HuH-7 (cell line): ENCODE results near the gene SYNGR2.
A peak's percentile ranks its signal among the peaks of the same experiment; 100 is the strongest.
"Not testable (repeated sequence)": the region's sequence is repeated elsewhere in the genome, so short reads cannot be mapped to it uniquely, and the experiment has no call there.

ENCODE experiments used
- DNase-seq: peaks from one replicate; pipeline ENCODE4 v3.0.0; 2011; ENCODE audit warnings: low spot score

Gene SYNGR2

GRCh38 chr17:78130090-78130436, 38.3 kb upstream of the SYNGR2 start:
- DNase-seq, result no peak

GRCh38 chr17:78130437-78131101, 37.8 kb upstream of the SYNGR2 start, which contains the start of gene TMC8:
Gene TMC8, plus strand, starts transcription at chr17:78130771. Its CDS starts 818 bp downstream, at chr17:78131589.
- no peak for DNase-seq

GRCh38 chr17:78131172-78132083, 37.0 kb upstream of the SYNGR2 start:
- no peak for DNase-seq

- no peak for DNase-seq
Observed at GRCh38 chr17:78132084-78132676, 36.2 kb upstream of the SYNGR2 start.

GRCh38 chr17:78132767-78133178, 35.6 kb upstream of the SYNGR2 start:
- DNase-seq, result no peak

- no peak for DNase-seq
Observed at GRCh38 chr17:78133179-78133951, 35.0 kb upstream of the SYNGR2 start.

- peak; percentile 95 for DNase-seq
Observed at GRCh38 chr17:78133971-78134898, 34.1 kb upstream of the SYNGR2 start.

- DNase-seq, result no peak
Observed at GRCh38 chr17:78134899-78135385, 33.4 kb upstream of the SYNGR2 start.

- DNase-seq, result no peak
Observed at GRCh38 chr17:78135858-78136500, 32.4 kb upstream of the SYNGR2 start.

GRCh38 chr17:78137392-78138203, 30.8 kb upstream of the SYNGR2 start:
- DNase-seq, result no peak

GRCh38 chr17:78138204-78139060, 29.9 kb upstream of the SYNGR2 start:
- DNase-seq, result no peak

- DNase-seq, result not testable (repeated sequence)
Observed at GRCh38 chr17:78139861-78140168, 28.6 kb upstream of the SYNGR2 start.

GRCh38 chr17:78140169-78141051, 28.0 kb upstream of the SYNGR2 start:
- DNase-seq, result peak; percentile 95

GRCh38 chr17:78141437-78142118, 26.8 kb upstream of the SYNGR2 start:
- no peak for DNase-seq

GRCh38 chr17:78142119-78142861, 26.1 kb upstream of the SYNGR2 start:
- DNase-seq, result no peak
